B cell (primary cell): ENCODE results near the gene SPP2.

Experiments used
- EZH2 ChIP-seq: IDR thresholded peaks from 2 replicates; pipeline ENCODE4 v1.6.1; 2012; ENCODE audit warnings: borderline replicate concordance, low read depth, mild to moderate bottlenecking, moderate library complexity, low read length; ENCODE audit not compliant: insufficient read depth, poor library complexity, severe bottlenecking
- TF ChIP-seq, protein P1 (sequence below): fragments of 200-600 bp; IDR thresholded peaks from one replicate; pipeline ENCODE4 v1.8.0; 2022; ENCODE audit warnings: antibody characterized with exemption, mild to moderate bottlenecking

DNA sequence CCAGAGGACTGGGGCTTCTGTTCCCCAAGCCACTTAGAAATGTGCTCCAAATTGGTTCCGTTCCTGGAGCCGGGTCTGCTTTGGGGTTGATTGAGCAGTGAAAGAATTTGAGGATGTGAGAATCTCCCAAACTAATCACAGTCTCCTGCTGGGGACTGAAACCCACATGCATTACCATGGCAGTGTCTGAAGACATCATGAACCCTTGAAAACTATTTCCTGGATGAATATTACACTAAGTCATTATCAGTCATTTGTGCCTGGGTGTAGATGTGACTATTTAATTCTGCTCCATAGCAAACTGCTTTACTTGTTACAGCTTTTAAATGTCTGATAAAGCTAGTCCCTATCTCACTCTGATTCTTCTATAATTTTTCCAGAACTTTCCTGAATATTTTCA, 27.6 kb downstream of the SPP2 start:
- TF ChIP-seq, protein P1, sequence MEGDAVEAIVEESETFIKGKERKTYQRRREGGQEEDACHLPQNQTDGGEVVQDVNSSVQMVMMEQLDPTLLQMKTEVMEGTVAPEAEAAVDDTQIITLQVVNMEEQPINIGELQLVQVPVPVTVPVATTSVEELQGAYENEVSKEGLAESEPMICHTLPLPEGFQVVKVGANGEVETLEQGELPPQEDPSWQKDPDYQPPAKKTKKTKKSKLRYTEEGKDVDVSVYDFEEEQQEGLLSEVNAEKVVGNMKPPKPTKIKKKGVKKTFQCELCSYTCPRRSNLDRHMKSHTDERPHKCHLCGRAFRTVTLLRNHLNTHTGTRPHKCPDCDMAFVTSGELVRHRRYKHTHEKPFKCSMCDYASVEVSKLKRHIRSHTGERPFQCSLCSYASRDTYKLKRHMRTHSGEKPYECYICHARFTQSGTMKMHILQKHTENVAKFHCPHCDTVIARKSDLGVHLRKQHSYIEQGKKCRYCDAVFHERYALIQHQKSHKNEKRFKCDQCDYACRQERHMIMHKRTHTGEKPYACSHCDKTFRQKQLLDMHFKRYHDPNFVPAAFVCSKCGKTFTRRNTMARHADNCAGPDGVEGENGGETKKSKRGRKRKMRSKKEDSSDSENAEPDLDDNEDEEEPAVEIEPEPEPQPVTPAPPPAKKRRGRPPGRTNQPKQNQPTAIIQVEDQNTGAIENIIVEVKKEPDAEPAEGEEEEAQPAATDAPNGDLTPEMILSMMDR: no peak
- TF ChIP-seq EZH2: no peak
